HG03060 (cell line): Measurements from ENCODE around the gene IL17B.

Source experiments
- ATAC-seq: cut with Tn5 transposase; IDR thresholded peaks from one replicate; pipeline ENCODE4 v1.9.1; 2021; ENCODE audit warnings: low read depth, moderate number of reproducible peaks; ENCODE audit not compliant: unreplicated experiment

IL17B gene

DNA sequence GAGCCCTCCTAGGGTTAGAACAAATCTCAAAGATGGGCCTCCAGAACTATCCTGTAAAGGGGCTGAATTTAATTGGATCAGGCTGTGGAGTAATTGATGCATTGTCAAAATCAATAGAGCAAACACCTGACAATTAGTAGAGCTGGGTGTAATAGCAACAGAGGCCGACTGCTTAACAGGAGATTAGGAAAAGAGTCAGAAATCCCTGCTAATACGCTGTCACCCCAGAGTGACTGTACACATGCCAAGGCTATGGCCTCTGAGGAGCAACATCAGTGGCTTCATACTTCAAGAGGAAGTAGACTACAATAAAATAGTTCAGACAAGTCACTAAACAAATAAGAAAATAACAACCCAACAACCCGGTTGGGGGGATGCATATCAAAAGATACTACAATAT lies 52.5 kb downstream of the IL17B start:
- ATAC-seq, result no peak

DNA sequence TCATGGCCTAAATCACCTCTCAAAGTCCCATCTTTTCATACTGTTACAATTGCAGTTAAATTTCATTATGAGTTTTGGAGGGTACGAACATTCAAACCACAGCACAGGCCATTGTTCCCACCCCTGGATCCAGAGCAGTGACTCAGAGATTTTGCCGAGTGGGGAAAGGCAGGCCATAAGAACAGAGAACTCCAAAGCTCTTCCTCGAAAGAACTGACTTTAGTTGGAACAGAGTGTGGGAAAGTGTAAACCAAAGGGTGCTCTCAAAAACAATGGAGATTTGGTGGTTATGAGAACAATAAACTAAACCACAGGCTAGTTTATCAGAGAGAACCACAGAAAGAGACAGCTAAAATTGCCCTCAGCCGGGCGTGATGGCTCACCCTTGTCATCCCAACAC lies 53.2 kb downstream of the IL17B start:
- ATAC-seq, result no peak

DNA sequence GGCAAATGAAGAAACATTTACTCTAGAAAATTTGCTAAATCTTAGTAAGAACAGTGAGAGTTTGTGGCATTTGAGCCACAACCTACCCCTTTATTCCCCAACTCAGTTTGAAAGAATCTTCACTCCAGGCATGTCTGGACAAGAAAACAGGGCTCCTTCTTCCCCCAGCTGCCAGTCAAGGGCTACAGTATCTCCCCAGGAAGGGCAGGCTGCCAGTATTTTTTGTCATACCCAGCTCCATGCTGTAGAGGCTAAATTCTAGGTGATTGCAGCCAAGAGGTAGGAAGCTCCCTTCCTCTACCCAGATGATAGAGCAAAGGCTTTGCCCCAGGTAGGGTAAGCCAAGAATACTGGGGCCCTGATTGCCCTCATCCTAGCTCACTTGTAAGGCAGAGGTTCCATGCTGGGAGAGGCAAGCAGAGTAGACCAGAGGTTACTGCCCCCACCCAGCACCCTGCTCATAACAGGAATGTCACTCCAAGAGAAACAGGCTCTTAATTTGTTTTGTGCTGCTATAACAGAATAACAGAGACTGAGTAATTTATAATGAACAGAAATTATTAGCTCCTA lies 53.8 kb downstream of the IL17B start:
- no peak for ATAC-seq

DNA sequence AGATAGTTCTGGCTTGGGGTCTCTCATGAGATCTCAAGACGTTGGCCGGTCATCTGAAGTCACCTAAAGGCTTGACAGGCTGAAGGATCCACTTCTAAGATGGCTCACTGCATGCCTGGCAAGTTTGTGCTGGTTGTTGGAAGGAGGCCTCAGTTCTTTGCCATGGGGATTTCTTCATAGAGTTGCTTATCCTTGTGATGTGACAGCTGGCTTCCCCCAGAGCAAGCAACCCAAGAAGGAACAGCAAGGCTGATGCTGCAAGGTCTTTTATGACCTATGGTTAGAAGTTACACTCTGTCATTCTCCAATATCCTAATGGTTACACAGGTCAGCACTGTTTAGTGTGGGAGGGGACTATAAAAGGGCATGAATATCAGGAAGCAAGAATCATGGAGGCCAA lies 54.5 kb downstream of the IL17B start:
- ATAC-seq, result no peak
